Activated naive CD4-positive, alpha-beta T cell (primary cell): ENCODE data around the gene SSBP3.
"Not testable (repeated sequence)": the region's sequence is repeated elsewhere in the genome, so short reads cannot be mapped to it uniquely, and the experiment has no call there.

Source experiments
- DNase-seq, 4 experiments: peaks; one replicate each; lab custom pipeline; 2025; lab: John Stamatoyannopoulos, UW

The SSBP3 gene

GRCh38 chr1:54392401-54392800, 13.8 kb downstream of the SSBP3 start:
- no peak for DNase-seq

- no peak for DNase-seq
Observed at GRCh38 chr1:54391450-54392209, 14.6 kb downstream of the SSBP3 start.

GRCh38 chr1:54390655-54391054, 15.5 kb downstream of the SSBP3 start:
- no peak for DNase-seq

- DNase-seq = not testable (repeated sequence)
Observed at GRCh38 chr1:54389608-54390007, 16.6 kb downstream of the SSBP3 start.

GRCh38 chr1:54387419-54387818, 18.8 kb downstream of the SSBP3 start:
- no peak for DNase-seq

GRCh38 chr1:54385727-54386022, 20.5 kb downstream of the SSBP3 start:
- DNase-seq = no peak

GRCh38 chr1:54384918-54385726, 21.1 kb downstream of the SSBP3 start:
- no peak for DNase-seq

- no peak for DNase-seq
Observed at GRCh38 chr1:54384471-54384870, 21.7 kb downstream of the SSBP3 start.

- DNase-seq = no peak
Observed at GRCh38 chr1:54381524-54381923, 24.7 kb downstream of the SSBP3 start.

- no peak for DNase-seq
Observed at GRCh38 chr1:54380290-54380882, 25.8 kb downstream of the SSBP3 start.

- DNase-seq = no peak
Observed at GRCh38 chr1:54379555-54380289, 26.5 kb downstream of the SSBP3 start.

GRCh38 chr1:54378874-54379554, 27.2 kb downstream of the SSBP3 start:
- DNase-seq = no peak

- no peak for DNase-seq
Observed at GRCh38 chr1:54378157-54378873, 27.9 kb downstream of the SSBP3 start.

GRCh38 chr1:54377040-54377691, 29.0 kb downstream of the SSBP3 start:
- DNase-seq = no peak

GRCh38 chr1:54376430-54377039, 29.7 kb downstream of the SSBP3 start:
- DNase-seq = no peak

- no peak for DNase-seq
Observed at GRCh38 chr1:54375712-54376429, 30.3 kb downstream of the SSBP3 start.

- no peak for DNase-seq
Observed at GRCh38 chr1:54375298-54375697, 30.9 kb downstream of the SSBP3 start.

GRCh38 chr1:54374766-54375165, 31.4 kb downstream of the SSBP3 start:
- no peak for DNase-seq

- no peak for DNase-seq
Observed at GRCh38 chr1:54372978-54373377, 33.2 kb downstream of the SSBP3 start.

GRCh38 chr1:54371942-54372275, 34.3 kb downstream of the SSBP3 start:
- no peak for DNase-seq
